Breast epithelium (tissue), 4 donors: ENCODE results near the gene DNAH7. TPM values are rescaled to one million over a fixed set of nuclear protein-coding genes. Genes with fewer than 3 reads are reported as not detected.

Experiments
- DNase-seq, 2 donors: peaks; one replicate each; pipeline ENCODE4 v3.0.0-alpha.2; 2019; ENCODE audit warnings: low spot score in 2 of 2
- H3K27ac ChIP-seq, 2 donors: fragments of 200-600 bp; sonication (generic) in 1 of 2; one replicate each; pipeline ENCODE4 v1.5.1; 2016 to 2019; ENCODE audit warnings: mild to moderate bottlenecking in 1 of 2
- H3K27me3 ChIP-seq, 2 donors: fragments of 200-600 bp; sonication (generic) in 1 of 2; one replicate each; pipeline versions ENCODE4 v1.5.1 to v1.6.0; 2017 to 2019; ENCODE audit warnings: control low read depth in 1 of 2, mild to moderate bottlenecking in 1 of 2
- H3K36me3 ChIP-seq: fragments of 200-600 bp; one replicate; pipeline ENCODE4 v1.5.1; 2019
- H3K4me1 ChIP-seq, 2 donors: fragments of 200-600 bp; sonication (generic); one replicate each; pipeline ENCODE4 v1.5.1; 2016 to 2019; ENCODE audit warnings: control low read depth in 1 of 2
- H3K4me3 ChIP-seq, 3 donors: fragments of 200-600 bp; sonication (generic); 1 replicate in 2 of 3; 2 replicates in 1 of 3; pipeline ENCODE4 v1.5.1; 2016 to 2019; ENCODE audit warnings: mild to moderate bottlenecking in 3 of 3, moderate library complexity in 2 of 3
- H3K9me3 ChIP-seq, 2 donors: fragments of 200-600 bp; sonication (generic) in 1 of 2; one replicate each; pipeline ENCODE4 v1.5.1; 2016 to 2019; ENCODE audit warnings: control low read depth in 1 of 2
- CTCF ChIP-seq, 3 donors: fragments of 450-650 bp; IDR thresholded peaks; one replicate each; pipeline ENCODE4 v1.5.1; 2016 to 2017; ENCODE audit warnings: antibody characterized with exemption in 3 of 3, mild to moderate bottlenecking in 3 of 3, moderate library complexity in 3 of 3
- POLR2A ChIP-seq: fragments of 450-650 bp; IDR thresholded peaks from one replicate; pipeline ENCODE4 v1.6.1; 2016; ENCODE audit warnings: antibody characterized with exemption, mild to moderate bottlenecking, moderate library complexity
- POLR2AphosphoS5 ChIP-seq, 3 donors: sonication (generic); formaldehyde crosslinking; IDR thresholded peaks; one replicate each; pipeline ENCODE4 v1.6.1; 2017; ENCODE audit warnings: antibody characterized with exemption in 3 of 3
- intact Hi-C: fragments of 100-400 bp; cut with DNase I; formaldehyde crosslinking; loops from one replicate; pipeline ENCODE4 v1.15.1; 2023; ENCODE audit warnings: low total_unique reads
- total RNA-seq, 3 donors: library from RNA; depleted of rRNA; stranded (reverse); fragments of >200 nt; gene quantifications; one replicate each; pipeline ENCODE4 v1.1.0, GENCODE V29; 2016

DNAH7 gene
- total RNA-seq, 3 donors from 2014 or later: 1.3 to 10.5 (median 7.2) TPM

GRCh38 chr2:195956725-195957124, 111.9 kb downstream of the DNAH7 start:
- no peaks in the 10 kb centered on the region for H3K4me1 ChIP-seq
- H3K4me3 ChIP-seq: no peak overlapping the region
- H3K27ac ChIP-seq: no peak overlapping the region
- DNase-seq: no peak
- no peak for TF ChIP-seq CTCF (IDR thresholded peaks at IDR 0.05)
- TF ChIP-seq POLR2AphosphoS5 (IDR thresholded peaks at IDR 0.05): no peak
- no peak for TF ChIP-seq POLR2A
- H3K36me3 ChIP-seq: no peaks in the 10 kb centered on the region
- H3K9me3 ChIP-seq: peaks cover 0 to 4% of the 10 kb centered on the region in 2 donors
- no peaks in the 10 kb centered on the region for H3K27me3 ChIP-seq
- intact Hi-C loops: no loop called here

- Histone ChIP-seq H3K27ac (no peak overlapping the region), H3K4me3 (no peak overlapping the region), H3K27me3 (no peaks in the 10 kb centered on the region), H3K4me1 (no peaks in the 10 kb centered on the region), H3K36me3 (no peaks in the 10 kb centered on the region), H3K9me3 (no peaks in the 10 kb centered on the region)
- DNase-seq: no peak
- intact Hi-C loops: no loop called here
- TF ChIP-seq POLR2AphosphoS5 (IDR thresholded peaks at IDR 0.05): no peak
- no peak for TF ChIP-seq POLR2A
- no peak for TF ChIP-seq CTCF (IDR thresholded peaks at IDR 0.05)
Measured at GRCh38 chr2:195945056-195945455, 123.6 kb downstream of the DNAH7 start.

GRCh38 chr2:195937176-195937575, 131.5 kb downstream of the DNAH7 start:
- Histone ChIP-seq H3K27ac (no peak overlapping the region), H3K9me3 (no peaks in the 10 kb centered on the region), H3K4me1 (no peaks in the 10 kb centered on the region), H3K27me3 (no peaks in the 10 kb centered on the region), H3K4me3 (no peak overlapping the region), H3K36me3 (no peaks in the 10 kb centered on the region)
- intact Hi-C loops: no loop called here
- no peak for DNase-seq
- TF ChIP-seq CTCF (IDR thresholded peaks at IDR 0.05): no peak

GRCh38 chr2:195934484-195934883, 134.2 kb downstream of the DNAH7 start:
- Histone ChIP-seq H3K36me3 (no peaks in the 10 kb centered on the region), H3K9me3 (no peaks in the 10 kb centered on the region), H3K4me1 (no peaks in the 10 kb centered on the region), H3K27me3 (no peaks in the 10 kb centered on the region), H3K27ac (no peak overlapping the region), H3K4me3 (no peak overlapping the region)
- intact Hi-C loops: no loop called here
- TF ChIP-seq POLR2A (no peak), CTCF (IDR thresholded peaks at IDR 0.05) (no peak), POLR2AphosphoS5 (IDR thresholded peaks at IDR 0.05) (no peak)
- DNase-seq: no peak

GRCh38 chr2:195929531-195929930, 139.1 kb downstream of the DNAH7 start:
- H3K4me3 ChIP-seq: no peak overlapping the region
- DNase-seq: no peak
- no peak overlapping the region for H3K27ac ChIP-seq
- H3K4me1 ChIP-seq: no peaks in the 10 kb centered on the region
- no peaks in the 10 kb centered on the region for H3K9me3 ChIP-seq
- no peak for TF ChIP-seq POLR2A
- no peak for TF ChIP-seq POLR2AphosphoS5 (IDR thresholded peaks at IDR 0.05)
- no peak for TF ChIP-seq CTCF (IDR thresholded peaks at IDR 0.05)
- no peaks in the 10 kb centered on the region for H3K36me3 ChIP-seq
- intact Hi-C loops: no loop called here
- no peaks in the 10 kb centered on the region for H3K27me3 ChIP-seq
